Fibroblast of skin of scalp (primary cell): Measurements from ENCODE around the gene INPP5A.
A peak's percentile ranks its signal among the peaks of the same experiment; 100 is the strongest.

Experiments
- DNase-seq: peaks from one replicate; pipeline ENCODE4 v3.0.0-alpha.2; 2013

The INPP5A gene

GRCh38 chr10:132774181-132774901 is 236.8 kb downstream of the INPP5A start:
- peak; percentile 9 for DNase-seq

DNA sequence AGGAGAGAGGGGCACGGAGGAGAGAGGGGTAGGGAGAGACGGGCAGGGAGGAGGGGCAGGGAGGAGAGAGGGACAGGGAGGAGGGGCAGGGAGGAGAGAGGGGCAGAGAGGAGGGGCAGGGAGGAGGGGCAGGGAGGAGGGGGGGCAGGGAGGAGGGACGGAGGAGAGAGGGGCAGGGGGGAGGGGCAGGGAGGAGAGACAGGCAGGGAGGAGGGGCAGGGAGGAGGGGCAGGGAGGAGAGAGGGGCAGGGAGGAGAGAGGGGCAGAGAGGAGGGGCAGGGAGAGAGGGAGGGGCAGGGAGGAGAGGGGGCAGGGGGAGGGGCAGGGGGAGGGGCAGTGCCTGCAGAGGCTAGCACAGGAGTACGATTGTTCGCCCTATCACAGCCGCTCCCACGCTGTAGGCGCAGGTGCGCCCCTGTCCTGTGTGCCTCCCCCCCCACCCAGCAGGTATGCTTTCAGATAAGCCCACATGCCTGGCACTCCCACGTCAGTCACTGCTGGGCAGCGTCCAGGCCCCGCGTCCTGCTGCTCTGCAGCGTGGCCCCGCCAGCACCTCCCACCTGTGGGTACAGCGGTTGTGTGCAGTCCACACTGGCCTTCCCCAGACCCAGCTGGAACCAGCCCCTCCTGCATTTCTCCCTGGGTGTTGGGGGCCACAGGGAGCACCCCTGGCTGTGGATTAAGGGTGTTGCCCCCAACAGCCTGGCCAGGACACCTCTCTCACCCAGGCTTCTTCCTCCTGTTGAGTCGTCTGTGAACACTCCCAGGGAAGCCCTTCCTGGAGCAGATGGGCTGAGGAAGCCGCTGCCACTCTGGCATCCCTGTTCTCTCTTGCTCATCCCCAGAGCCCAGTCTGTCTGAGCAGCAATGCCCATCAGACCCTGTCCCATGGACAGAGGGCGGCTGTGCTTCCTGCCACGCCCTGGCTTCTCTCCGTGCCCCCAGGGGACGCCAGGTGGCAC is 237.6 kb downstream of the INPP5A start:
- DNase-seq = peak; percentile 97

- no peak for DNase-seq
Measured at GRCh38 chr10:132776186-132776585, 238.6 kb downstream of the INPP5A start.

GRCh38 chr10:132776821-132777220 is 239.2 kb downstream of the INPP5A start:
- DNase-seq = no peak

DNA sequence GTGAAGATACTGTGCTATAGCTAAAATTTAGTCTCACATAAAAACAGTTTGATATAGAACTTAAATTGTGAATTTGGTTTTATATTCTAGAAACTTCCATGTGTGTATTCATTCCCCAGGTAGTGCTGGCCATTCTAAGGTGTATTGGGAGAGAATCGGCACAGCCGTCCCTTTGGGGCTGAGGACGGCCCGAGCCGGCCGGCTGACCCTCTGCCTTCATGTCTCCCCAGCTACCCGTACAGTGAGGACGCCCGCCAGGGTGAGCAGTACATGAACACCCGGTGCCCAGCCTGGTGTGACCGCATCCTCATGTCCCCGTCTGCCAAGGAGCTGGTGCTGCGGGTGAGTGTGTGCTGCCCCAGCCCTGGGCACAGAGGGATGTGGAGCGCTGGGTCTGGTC is 239.9 kb downstream of the INPP5A start:
- no peak for DNase-seq

DNA sequence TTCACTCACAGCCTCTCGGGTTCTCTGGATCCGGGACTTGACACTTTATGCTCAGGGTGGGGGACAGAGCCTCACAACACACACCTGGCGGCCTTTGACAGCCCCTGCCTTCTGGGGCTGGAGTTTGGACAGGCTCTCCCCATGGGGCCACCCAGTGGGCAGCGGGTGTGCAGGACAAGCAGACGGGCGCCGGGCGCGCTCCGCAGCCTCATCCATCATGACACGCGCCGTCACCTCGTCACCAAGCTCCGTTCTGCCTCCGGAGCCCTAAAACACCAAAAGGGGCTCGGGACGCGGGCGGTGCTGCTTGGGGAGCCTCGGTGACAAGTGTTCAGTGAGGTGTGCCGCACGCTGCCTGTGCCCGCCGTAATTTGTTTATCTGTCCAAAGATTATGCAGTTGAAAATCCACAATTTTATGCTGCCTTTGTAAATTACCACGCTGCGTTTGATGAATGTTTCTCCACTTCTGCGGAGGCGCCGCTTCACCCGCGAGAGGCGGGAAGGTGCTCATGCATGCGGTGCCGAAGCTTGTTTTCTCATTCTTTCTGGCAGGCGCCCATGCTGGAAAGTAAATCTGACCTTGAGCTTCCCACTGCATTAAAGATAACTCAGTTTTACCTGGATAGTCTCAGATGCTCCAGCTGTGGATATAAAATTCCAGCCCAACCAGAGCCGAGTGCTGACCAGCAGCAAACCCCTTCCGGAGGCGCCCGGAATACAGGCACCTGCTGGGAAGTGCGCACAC is 242.1 kb downstream of the INPP5A start:
- DNase-seq = no peak

- DNase-seq = no peak
Measured at GRCh38 chr10:132780356-132780755, 242.8 kb downstream of the INPP5A start.

DNA sequence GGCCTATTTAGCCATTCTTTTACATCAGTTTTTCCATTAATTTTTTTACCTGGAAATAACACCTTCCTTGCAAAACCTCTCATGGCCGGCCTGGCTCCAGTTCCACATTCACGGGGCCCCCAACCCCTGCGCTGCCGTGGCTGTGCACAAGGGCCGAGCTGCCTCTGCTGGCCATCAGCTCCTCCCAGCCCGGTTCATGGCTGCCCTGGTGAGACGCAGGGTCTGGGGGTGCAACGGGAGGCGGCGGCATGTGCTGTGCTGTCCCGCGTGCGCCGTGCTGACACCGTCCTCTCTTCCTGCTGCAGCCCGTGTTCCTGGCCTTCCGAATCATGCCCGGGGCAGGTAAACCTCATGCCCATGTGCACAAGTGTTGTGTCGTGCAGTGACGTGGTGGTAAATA is 244.0 kb downstream of the INPP5A start:
- no peak for DNase-seq

- DNase-seq = no peak
Measured at GRCh38 chr10:132783165-132783939, 245.8 kb downstream of the INPP5A start.

GRCh38 chr10:132783940-132784865 is 246.6 kb downstream of the INPP5A start:
- DNase-seq = no peak

- no peak for DNase-seq
Measured at GRCh38 chr10:132784866-132785722, 247.5 kb downstream of the INPP5A start.

- DNase-seq = no peak
Measured at GRCh38 chr10:132785723-132786475, 248.3 kb downstream of the INPP5A start, which contains the start of gene NKX6-2. Gene NKX6-2 (minus strand): TSS chr10:132786147. CDS start chr10:132785948, 199 bp downstream.

DNA sequence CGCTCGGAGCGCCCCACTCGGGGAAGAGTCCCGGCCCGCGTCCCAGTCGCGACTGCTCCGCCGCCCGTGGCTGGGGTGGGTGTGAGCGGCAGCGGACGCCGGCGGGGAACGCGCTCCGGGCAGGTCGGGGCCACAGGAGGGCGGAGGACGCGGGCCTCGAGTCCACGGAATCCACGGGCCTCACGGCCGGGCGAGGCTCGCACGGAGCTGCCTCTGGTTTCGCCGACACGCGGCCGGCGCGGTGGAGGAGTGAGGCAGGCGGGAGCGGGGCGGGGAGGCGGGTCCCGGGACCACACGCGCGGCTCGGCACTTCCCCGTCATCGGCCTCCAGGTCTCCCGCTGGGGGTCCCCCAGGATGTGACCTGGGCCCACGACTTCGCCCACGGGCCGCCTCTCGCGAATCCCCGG is 248.9 kb downstream of the INPP5A start:
- DNase-seq = no peak

- DNase-seq = no peak
Measured at GRCh38 chr10:132786884-132787494, 249.4 kb downstream of the INPP5A start.

DNA sequence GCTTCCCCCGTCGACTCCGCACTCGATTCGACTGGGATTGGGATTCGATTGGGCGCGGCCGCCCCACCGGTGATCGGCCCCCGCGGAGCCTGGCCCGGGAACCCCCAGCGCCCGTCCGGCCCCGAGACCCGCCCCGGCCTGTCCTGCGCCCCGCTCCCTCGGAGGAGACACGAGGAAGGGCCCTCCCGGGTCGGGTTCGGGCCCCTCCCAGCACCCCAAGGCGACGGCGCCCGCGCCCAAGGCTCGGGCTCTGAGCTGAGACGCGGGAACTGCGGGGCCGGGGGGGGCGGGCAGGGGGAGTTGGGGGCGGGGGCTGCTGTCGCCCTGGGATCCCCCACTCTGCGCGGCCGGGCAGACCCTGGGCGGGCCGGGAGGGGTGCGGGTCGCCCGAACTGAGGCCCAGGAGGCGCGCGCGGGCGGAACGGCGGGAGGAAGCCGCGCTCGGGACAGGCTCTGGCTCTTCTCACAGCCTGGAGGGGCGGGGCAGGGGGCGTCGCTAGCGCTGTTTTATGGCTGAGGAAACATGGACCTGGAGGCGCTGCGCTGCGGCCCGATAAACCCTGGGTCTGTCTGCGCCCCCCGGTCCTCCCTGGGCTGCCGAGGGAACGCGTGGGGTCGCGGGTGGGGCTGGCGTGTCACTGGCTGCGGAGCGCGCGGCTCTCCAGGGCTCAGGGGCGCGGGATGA is 250.1 kb downstream of the INPP5A start:
- DNase-seq = no peak

- peak; percentile 14 for DNase-seq
Measured at GRCh38 chr10:132788180-132788830, 250.7 kb downstream of the INPP5A start.

DNA sequence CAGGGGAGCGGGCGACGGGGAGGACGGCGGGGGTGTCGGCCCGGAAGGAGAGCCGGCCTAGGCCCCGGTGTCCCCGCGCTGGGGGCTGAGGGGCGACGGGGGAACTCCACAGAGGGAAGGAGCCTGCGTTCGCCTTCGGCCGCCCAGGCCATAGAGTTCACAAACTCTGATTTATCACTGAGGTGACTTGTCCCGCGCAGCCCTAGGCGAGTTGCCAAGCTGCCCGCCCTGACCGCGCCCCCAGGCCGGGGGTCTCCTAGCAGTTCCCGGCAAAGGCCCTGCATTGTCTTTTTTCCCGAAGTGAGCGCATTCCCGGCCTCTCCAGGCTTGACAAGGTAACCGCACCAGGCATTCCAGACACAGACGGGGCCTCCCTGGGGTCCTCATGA is 251.2 kb downstream of the INPP5A start:
- DNase-seq = no peak
